Neural crest cell (in vitro differentiated cells): ENCODE data around the gene C1QB. TPM values are rescaled to one million over a fixed set of nuclear protein-coding genes. Genes with fewer than 3 reads are reported as not detected.

Experiments
- DNase-seq: peaks from one replicate; pipeline ENCODE4 v3.0.0; 2021; ENCODE audit warnings: low read depth, mixed read lengths, low spot score
- H3K27ac Mint-ChIP-seq: one replicate; pipeline ENCODE4 v1.8.0; 2021; ENCODE audit warnings: mild to moderate bottlenecking, mixed read lengths; ENCODE audit not compliant: unreplicated experiment
- H3K27me3 Mint-ChIP-seq: 2 replicates; pipeline ENCODE4 v1.8.0; 2021; ENCODE audit warnings: low read depth, mild to moderate bottlenecking, mixed read lengths
- H3K36me3 Mint-ChIP-seq: 2 replicates; pipeline ENCODE4 v1.8.0; 2021; ENCODE audit warnings: low read depth, mild to moderate bottlenecking, mixed read lengths
- H3K4me1 Mint-ChIP-seq: 2 replicates; pipeline ENCODE4 v1.8.0; 2021; ENCODE audit warnings: mixed read lengths
- H3K4me3 Mint-ChIP-seq: one replicate; pipeline ENCODE4 v1.8.0; 2021; ENCODE audit warnings: mild to moderate bottlenecking, mixed read lengths
- H3K9me3 Mint-ChIP-seq: 2 replicates; pipeline ENCODE4 v1.8.0; 2021; ENCODE audit warnings: mixed read lengths
- CTCF ChIP-seq: fragments of 200-600 bp; sonication (generic); conservative IDR thresholded peaks from 2 replicates; pipeline ENCODE4 v1.5.0; 2021; ENCODE audit warnings: antibody characterized with exemption, mild to moderate bottlenecking
- total RNA-seq: library from RNA; stranded (reverse); gene quantifications from 2 replicates; pipeline ENCODE4 v1.2.1, GENCODE V29; 2021

C1QB gene
- total RNA-seq, 1 donor from 2014 or later: not detected

DNA sequence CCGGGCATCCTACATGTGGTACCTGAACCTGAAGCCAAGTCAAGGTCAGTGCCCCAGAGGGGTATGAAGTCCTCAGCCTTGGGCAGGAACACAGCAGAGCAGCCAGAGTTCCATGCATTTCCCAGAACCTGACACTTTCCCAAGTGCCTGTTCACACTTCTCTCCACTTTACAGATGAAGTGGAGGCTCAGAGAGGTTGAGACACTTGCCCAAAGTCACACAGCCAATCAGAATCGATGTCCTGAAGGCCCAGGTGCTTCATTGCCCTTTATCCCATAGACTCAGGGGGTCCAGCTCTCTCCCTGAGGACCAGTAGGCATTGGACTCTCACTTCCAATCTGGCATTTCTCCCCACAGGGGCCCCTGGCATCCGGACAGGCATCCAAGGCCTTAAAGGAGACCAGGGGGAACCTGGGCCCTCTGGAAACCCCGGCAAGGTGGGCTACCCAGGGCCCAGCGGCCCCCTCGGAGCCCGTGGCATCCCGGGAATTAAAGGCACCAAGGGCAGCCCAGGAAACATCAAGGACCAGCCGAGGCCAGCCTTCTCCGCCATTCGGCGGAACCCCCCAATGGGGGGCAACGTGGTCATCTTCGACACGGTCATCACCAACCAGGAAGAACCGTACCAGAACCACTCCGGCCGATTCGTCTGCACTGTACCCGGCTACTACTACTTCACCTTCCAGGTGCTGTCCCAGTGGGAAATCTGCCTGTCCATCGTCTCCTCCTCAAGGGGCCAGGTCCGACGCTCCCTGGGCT, 14.4 kb upstream of the C1QB start:
- no peaks in the 10 kb centered on the region for H3K4me1 Mint-ChIP-seq
- no peak overlapping the region for H3K27ac Mint-ChIP-seq
- no peaks in the 10 kb centered on the region for H3K36me3 Mint-ChIP-seq
- no peak overlapping the region for H3K4me3 Mint-ChIP-seq
- TF ChIP-seq CTCF: no peak
- H3K9me3 Mint-ChIP-seq: no peaks in the 10 kb centered on the region
- DNase-seq: no peak
- H3K27me3 Mint-ChIP-seq: peaks cover 13% of the 10 kb centered on the region

DNA sequence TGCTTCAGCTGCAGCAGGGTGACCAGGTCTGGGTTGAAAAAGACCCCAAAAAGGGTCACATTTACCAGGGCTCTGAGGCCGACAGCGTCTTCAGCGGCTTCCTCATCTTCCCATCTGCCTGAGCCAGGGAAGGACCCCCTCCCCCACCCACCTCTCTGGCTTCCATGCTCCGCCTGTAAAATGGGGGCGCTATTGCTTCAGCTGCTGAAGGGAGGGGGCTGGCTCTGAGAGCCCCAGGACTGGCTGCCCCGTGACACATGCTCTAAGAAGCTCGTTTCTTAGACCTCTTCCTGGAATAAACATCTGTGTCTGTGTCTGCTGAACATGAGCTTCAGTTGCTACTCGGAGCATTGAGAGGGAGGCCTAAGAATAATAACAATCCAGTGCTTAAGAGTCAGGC, 13.8 kb upstream of the C1QB start:
- Mint-ChIP-seq H3K9me3 (no peaks in the 10 kb centered on the region), H3K4me1 (no peaks in the 10 kb centered on the region), H3K27me3 (peaks cover 11% of the 10 kb centered on the region), H3K4me3 (no peak overlapping the region), H3K27ac (no peak overlapping the region), H3K36me3 (no peaks in the 10 kb centered on the region)
- TF ChIP-seq CTCF: no peak
- no peak for DNase-seq

DNA sequence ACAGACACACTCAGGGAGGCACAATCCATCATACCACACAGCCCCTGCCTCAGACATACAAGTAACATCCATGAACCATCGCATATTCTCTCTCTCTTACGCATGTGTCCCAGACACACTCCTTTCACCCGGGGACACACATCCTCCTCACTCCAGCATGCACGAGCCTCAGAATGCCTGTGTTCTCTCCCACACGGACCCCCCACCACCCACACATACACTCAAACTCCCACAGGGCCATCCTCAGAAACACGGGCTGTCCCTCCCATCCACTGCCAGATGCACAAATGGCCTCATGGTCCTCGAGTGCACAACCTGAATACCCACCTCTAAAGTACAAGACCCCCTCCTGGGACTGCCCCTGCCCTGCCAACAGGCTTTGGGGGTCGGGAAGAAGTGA, 11.8 kb upstream of the C1QB start:
- Mint-ChIP-seq H3K4me1 (no peaks in the 10 kb centered on the region), H3K27ac (no peak overlapping the region), H3K4me3 (no peak overlapping the region), H3K27me3 (peaks cover 11% of the 10 kb centered on the region), H3K9me3 (no peaks in the 10 kb centered on the region), H3K36me3 (no peaks in the 10 kb centered on the region)
- TF ChIP-seq CTCF: no peak
- DNase-seq: no peak

- Mint-ChIP-seq H3K9me3 (no peaks in the 10 kb centered on the region), H3K4me3 (no peak overlapping the region), H3K27ac (no peak overlapping the region), H3K27me3 (peaks cover 8% of the 10 kb centered on the region), H3K36me3 (no peaks in the 10 kb centered on the region), H3K4me1 (no peaks in the 10 kb centered on the region)
- DNase-seq: peak; percentile 90
- TF ChIP-seq CTCF: peak; percentile 95
Measured at GRCh38 chr1:22641906-22642636, 11.0 kb upstream of the C1QB start.

- H3K36me3 Mint-ChIP-seq: no peaks in the 10 kb centered on the region
- peaks cover 7% of the 10 kb centered on the region for H3K27me3 Mint-ChIP-seq
- H3K27ac Mint-ChIP-seq: no peak within 1 kb of the TSS
- DNase-seq: no peak
- no peaks in the 10 kb centered on the region for H3K4me1 Mint-ChIP-seq
- H3K9me3 Mint-ChIP-seq: no peaks in the 10 kb centered on the region
- no peak within 1 kb of the TSS for H3K4me3 Mint-ChIP-seq
- TF ChIP-seq CTCF: no peak
Measured at GRCh38 chr1:22643381-22643780, 9.7 kb upstream of the C1QB start, which contains the start of gene C1QC. TSS of gene C1QC (plus strand) at chr1:22643633. CDS start at chr1:22644024, 391 bp downstream.
